Measurements from ENCODE around the gene PPP6R2.

Gene PPP6R2

DNA sequence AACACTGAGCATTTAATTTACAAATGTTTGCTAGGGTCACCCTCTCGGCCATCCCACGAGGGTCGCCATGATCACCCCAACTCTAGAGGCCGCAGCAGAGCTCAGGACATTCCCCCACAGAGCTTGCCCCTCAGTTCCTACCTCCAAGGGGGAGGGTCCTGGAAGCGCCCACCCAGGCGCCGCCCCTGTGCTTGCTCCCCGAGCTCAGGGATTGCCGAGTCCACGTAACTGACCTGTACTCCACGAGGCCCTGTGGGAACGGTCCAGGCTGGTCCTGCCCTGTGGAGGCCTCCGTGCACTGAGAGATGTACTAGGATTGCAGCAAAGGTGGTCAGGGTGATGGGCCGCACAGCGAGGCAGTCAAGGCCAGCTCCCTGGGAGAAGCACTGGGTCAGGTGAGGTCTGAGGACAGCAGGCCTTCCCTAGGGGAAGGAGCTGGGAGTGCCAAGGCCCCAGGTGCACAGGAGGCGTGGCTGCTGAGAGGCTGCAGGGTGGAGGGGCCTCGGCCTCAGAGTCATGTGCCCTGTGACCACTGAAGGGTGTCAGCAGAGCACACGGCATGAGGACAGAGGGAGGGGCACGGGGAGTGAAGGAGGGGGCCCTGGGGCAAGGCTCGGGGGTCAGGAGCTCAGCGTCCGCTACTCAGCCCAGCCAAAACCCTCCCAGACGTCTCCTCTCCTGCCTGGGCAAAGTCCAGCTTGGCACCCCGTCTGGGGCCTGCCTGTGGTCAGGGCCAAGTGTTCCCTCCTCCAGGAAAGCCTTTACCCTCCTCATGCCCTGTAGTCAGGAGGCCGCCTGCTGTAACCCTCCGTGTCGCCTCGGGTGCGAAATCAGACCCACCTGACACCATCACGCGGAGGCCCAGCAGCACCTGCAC, 141.1 kb downstream of the PPP6R2 start:
- no peak for TF ChIP-seq GATA3 (IDR thresholded peaks at IDR 0.05; ENCODE audit: low read depth, low read length)
- TF ChIP-seq GATA2 (IDR thresholded peaks at IDR 0.05; ENCODE audit: low read depth, low read length), result no peak

DNA sequence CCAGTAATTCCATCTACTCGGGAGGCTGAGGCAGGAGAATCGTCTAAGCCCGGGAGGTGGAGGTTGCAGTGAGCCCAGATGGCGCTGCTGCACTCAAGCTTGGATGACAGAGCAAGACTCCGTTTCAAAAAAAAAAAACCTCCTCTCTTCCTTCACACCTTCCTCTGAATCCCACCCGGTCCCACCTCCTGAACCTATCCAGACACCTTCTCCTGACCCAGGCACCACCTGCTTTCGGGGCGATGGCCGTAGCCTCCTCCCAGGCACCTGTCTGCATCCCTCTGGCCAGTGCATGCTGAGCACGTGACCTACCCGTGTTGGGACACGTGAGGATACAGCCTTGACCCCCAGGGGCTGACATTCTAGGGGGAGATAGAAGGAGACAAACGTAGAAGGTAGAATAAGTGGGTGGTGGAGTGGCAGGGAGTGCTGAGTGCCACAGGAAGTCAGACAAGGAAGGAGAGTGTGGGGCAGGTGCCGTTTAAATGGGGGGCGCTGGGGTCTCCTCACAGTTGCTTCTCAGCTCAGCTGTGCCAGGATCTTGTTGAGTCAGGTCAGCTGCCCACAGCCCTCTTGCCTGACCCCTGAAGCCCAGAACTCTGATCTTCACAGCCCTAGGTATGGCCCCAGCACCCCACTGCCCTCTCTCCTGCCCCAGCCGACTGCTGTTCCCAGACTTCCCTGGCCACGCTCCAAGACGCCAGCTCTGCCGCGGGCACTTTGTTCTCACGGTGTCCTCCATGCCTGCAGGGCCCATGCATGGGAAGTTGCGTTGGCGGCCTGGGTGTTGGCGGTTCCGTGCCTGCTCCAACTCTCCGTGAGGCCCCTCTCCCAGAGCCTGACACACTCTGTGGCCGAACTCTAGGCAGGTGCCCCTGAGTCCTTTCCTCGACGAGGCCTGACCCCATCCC, 142.3 kb downstream of the PPP6R2 start:
- TF ChIP-seq GATA3 (IDR thresholded peaks at IDR 0.05; ENCODE audit: low read depth, low read length) (no peak), GATA2 (IDR thresholded peaks at IDR 0.05; ENCODE audit: low read depth, low read length) (no peak)

DNA sequence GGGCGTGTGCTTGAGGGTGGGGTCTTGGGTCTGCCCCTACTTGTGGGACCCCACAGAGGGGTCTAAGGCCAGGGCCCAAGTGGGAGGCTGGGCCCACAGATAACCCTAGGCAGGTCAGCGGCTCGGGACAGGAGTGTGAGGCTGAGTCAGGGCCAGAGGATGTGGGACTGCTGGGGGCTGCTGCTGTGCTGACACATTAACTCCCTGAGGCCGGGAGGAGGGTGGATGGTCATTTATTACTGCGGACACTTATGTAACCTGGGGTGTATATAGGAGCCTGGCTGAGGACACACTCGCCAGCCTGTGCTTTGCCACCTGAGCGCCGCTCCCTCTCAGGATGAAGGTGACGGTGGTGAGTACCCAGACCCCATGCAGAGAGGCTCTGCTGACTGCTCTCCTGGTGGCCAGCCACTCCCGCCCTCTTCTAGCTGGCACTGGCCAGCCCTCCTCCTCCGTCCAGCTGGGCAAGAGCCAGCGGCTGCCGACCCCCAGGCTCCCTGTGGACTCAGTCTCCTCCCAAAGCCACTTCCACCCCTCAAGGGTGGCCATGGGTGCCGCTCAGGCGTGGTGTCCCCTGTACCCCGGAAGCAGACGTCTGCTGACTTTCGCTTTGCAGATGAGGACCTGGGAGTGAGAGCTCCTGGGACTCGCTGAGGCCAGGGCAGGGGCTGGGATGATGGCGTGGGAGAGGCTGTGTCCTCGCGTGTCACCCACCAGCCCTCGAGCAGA, 143.6 kb downstream of the PPP6R2 start, which contains the start of gene MIOX:
Gene MIOX (plus strand): TSS at position 299 of the 729 bp plus-strand sequence. CDS start 39 bp downstream, at position 338.
- TF ChIP-seq GATA3 (IDR thresholded peaks at IDR 0.05; ENCODE audit: low read depth, low read length), result no peak
- no peak for TF ChIP-seq GATA2 (IDR thresholded peaks at IDR 0.05; ENCODE audit: low read depth, low read length)

GRCh38 chr22:50487290-50488005, 144.3 kb downstream of the PPP6R2 start:
- TF ChIP-seq GATA3 (IDR thresholded peaks at IDR 0.05; ENCODE audit: low read depth, low read length), result no peak
- TF ChIP-seq GATA2 (IDR thresholded peaks at IDR 0.05; ENCODE audit: low read depth, low read length), result no peak

- TF ChIP-seq GATA2 (IDR thresholded peaks at IDR 0.05; ENCODE audit: low read depth, low read length), result no peak
Observed at GRCh38 chr22:50488006-50488677, 145.0 kb downstream of the PPP6R2 start.

GRCh38 chr22:50488886-50489285, 145.8 kb downstream of the PPP6R2 start:
- TF ChIP-seq GATA2 (IDR thresholded peaks at IDR 0.05; ENCODE audit: low read depth, low read length) (no peak), GATA3 (IDR thresholded peaks at IDR 0.05; ENCODE audit: low read depth, low read length) (no peak)

- TF ChIP-seq GATA2 (IDR thresholded peaks at IDR 0.05; ENCODE audit: low read depth, low read length) (no peak), GATA3 (IDR thresholded peaks at IDR 0.05; ENCODE audit: low read depth, low read length) (no peak)
Observed at GRCh38 chr22:50489363-50490243, 146.5 kb downstream of the PPP6R2 start.

DNA sequence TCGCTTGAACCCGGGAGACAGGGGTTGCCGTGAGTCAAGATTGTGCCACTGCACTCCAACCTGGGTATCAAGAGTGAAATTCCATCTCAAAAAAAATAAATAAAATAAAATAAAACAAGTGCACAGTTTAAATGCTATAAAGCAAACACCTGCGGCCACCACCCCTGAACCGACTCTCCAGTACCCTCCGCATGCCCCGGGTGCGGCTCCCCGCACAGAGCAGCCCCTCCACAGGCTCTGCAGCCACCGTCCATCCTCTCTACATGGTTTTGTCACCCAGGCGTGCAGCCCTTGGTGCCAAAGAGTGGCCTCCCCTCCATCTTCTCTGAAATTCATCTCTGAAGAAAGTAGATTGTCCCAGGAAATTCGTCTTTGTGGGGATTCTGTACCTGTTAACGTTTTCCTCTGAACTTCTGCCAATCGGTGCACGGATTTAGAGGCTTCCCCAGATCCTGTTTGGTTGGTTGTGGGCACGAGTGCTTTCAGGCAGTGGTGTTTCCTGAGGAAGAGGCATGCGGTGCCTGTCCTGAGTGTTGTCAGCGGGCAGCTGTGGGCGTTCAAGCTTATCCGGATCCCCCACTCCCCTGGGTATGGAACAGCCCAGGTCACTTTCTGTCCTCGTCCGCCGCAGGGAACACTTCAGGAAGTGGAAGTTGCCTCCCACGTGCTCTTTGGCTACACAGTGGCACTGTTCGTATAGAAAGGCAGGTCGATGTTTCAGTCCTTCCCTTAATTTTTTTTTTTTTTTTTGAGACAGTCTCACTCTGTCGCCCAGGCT, 147.6 kb downstream of the PPP6R2 start:
- TF ChIP-seq GATA2 (IDR thresholded peaks at IDR 0.05; ENCODE audit: low read depth, low read length), result no peak
- no peak for TF ChIP-seq GATA3 (IDR thresholded peaks at IDR 0.05; ENCODE audit: low read depth, low read length)

Data from SH-SY5Y (cell line).